SJCRH30 (cell line): ENCODE measurements around the gene ATG14. TPM values are rescaled to one million over a fixed set of nuclear protein-coding genes. Genes with fewer than 3 reads are reported as not detected.
A peak's percentile ranks its signal among the peaks of the same experiment; 100 is the strongest.

Experiments
- DNase-seq, 2 experiments: peaks; one replicate each; pipeline ENCODE4 v3.0.0-alpha.2; 2015 to 2020
- H3K27ac ChIP-seq: fragments of 250-450 bp; sonication (Bioruptor Pico); 2 replicates; pipeline ENCODE4 v1.5.1; 2020; ENCODE audit warnings: mild to moderate bottlenecking, moderate library complexity
- H3K27me3 ChIP-seq: fragments of 250-450 bp; sonication (Bioruptor Pico); 2 replicates; pipeline ENCODE4 v1.5.1; 2020; ENCODE audit warnings: mild to moderate bottlenecking, moderate library complexity
- H3K36me3 ChIP-seq: fragments of 250-450 bp; sonication (Bioruptor Pico); 2 replicates; pipeline ENCODE4 v1.5.1; 2020; ENCODE audit warnings: mild to moderate bottlenecking, moderate library complexity
- H3K4me1 ChIP-seq: fragments of 250-450 bp; sonication (Bioruptor Pico); 2 replicates; pipeline ENCODE4 v1.5.1; 2020; ENCODE audit warnings: mild to moderate bottlenecking, moderate library complexity
- H3K4me3 ChIP-seq: fragments of 250-450 bp; sonication (Bioruptor Pico); 2 replicates; pipeline ENCODE4 v1.5.1; 2020; ENCODE audit warnings: mild to moderate bottlenecking, moderate library complexity
- H3K9me3 ChIP-seq: fragments of 250-450 bp; sonication (Bioruptor Pico); replicated peaks from 2 replicates; pipeline ENCODE4 v1.5.1; 2020; ENCODE audit warnings: mild to moderate bottlenecking, moderate library complexity
- total RNA-seq: library from RNA; depleted of rRNA; stranded (reverse); fragments of >200 nt; shearing (Covaris generic); gene quantifications from 2 replicates; pipeline ENCODE4 v1.2.3, GENCODE V29; 2014

ATG14 gene
- total RNA-seq, 1 experiment from 2014 or later: 8.3 TPM

DNA sequence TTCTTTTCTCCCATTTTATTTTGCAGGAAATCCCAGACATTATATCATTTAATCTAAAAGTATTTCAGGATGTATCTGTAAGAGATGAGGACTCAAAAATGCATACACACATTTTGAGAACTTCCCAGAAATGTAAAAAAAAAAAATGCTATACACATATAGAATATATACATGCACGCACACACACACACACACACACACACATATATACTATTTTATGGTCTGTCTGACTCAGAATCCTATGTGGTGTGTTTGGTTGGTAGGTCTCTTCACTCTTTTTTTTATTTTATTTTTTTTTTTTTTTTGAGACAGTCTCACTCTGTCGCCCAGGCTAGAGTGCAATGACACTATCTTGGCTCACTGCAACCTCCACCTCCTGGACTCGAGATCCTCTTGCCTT is 74.9 kb downstream of the ATG14 start:
- no peak for DNase-seq
- Histone ChIP-seq H3K4me3 (no peak overlapping the region), H3K9me3 (no peaks in the 10 kb centered on the region), H3K27ac (no peak overlapping the region), H3K4me1 (peaks cover 12% of the 10 kb centered on the region), H3K36me3 (no peaks in the 10 kb centered on the region), H3K27me3 (no peaks in the 10 kb centered on the region)

DNA sequence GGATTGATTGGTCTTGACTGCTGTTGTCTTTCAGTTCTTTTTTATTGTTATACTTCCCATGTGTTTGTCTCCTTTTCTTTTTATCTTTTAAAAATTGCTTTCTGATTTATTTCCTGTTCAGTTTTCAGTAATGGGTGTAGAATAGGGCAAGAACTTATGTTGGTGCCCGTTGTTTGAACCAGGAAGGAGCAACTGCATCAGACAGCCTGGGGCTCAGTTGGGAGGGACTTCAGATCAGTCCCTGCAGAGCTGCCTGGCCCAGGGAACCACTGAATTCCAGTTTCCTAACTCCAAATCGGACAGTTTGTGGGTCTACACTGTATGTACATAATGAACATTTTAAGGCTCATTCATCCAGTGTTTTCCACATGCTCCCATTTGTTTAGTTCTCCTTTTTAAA is 75.5 kb downstream of the ATG14 start:
- no peak overlapping the region for H3K4me3 ChIP-seq
- no peaks in the 10 kb centered on the region for H3K9me3 ChIP-seq
- no peak for DNase-seq
- H3K27me3 ChIP-seq: no peaks in the 10 kb centered on the region
- no peak overlapping the region for H3K27ac ChIP-seq
- H3K36me3 ChIP-seq: no peaks in the 10 kb centered on the region
- H3K4me1 ChIP-seq: peaks cover 12% of the 10 kb centered on the region

DNA sequence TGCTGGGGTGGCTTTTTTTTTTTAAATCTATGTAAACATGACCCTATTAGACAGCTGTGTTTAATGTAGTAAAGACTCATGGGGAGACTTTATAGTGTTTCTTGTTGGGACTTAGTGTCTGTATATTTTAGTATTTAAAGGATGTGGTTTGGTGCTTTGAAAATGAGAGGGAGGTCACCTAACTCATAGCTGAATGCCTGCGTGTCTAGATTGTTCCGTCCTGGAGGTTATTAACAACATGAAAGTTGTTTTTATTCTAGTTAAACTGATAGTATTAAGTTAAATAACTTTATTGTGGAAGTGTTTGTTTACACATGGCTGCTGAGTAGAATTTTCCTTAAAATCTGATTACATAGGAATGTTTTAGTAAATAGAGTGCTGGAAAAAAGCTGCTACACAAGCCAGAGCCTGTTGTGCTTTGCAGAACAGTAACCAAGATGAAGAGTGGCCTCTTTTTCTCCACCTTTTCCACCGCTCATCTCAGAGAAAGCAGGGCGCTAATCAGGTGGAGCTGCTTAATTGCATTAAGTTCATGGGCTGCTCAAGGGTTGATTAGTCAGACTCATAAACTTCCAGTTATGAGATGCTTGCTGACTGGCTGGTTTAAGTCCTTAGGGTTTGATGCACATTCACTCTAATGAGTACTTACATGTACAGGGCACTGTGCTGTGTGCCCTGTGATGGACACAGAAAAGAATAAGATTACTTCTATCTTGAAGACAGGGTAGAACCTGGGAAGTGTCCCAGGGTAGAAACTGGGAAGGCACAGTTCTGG is 77.7 kb downstream of the ATG14 start:
- H3K36me3 ChIP-seq: no peaks in the 10 kb centered on the region
- H3K27me3 ChIP-seq: no peaks in the 10 kb centered on the region
- H3K4me1 ChIP-seq: peaks cover 12% of the 10 kb centered on the region
- H3K9me3 ChIP-seq: no peaks in the 10 kb centered on the region
- H3K27ac ChIP-seq: no peak overlapping the region
- H3K4me3 ChIP-seq: no peak overlapping the region
- peak in 1 of 2 experiments; percentile 37 for DNase-seq

- no peaks in the 10 kb centered on the region for H3K36me3 ChIP-seq
- H3K27ac ChIP-seq: no peak overlapping the region
- peak in 1 of 2 experiments; percentile 8 for DNase-seq
- H3K27me3 ChIP-seq: no peaks in the 10 kb centered on the region
- peaks cover 12% of the 10 kb centered on the region for H3K4me1 ChIP-seq
- H3K4me3 ChIP-seq: no peak overlapping the region
- H3K9me3 ChIP-seq: no peaks in the 10 kb centered on the region
Measured at GRCh38 chr14:55332654-55333570, 78.7 kb downstream of the ATG14 start.

DNA sequence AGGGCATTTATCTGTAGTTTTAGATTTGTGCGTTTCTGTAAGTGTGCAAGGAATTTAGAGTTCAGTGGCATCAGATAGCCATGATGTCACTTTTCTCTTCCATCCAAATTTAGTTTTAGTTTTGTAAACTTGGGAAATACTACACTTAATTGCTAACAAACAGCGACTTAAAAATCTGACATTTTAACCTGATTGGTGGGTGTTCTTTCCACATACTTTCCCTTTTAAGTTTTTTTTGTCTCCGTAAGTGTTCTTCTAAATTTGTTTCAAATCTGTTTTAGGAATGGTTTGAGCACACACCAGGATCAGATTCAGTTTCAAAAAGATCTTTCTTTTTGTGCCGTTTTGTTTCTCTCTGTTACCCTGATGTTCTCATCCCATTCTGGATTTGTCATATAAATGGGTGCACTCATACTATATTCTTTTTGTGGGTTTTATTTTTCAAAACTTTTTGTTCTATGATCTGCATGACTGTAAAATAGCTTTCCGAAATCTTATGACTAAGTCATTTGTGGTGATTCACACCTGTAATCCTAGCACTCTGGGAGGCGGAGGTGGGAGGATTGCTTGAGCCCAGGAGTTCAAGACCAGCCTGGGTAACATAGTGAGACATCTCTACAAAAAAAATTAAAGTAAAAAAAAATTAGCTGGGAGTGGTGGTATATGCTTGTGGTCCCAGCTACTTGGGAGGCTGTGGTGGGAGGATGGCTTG is 81.5 kb downstream of the ATG14 start:
- Histone ChIP-seq H3K9me3 (no peaks in the 10 kb centered on the region), H3K4me3 (no peak overlapping the region), H3K4me1 (peaks cover 12% of the 10 kb centered on the region), H3K36me3 (no peaks in the 10 kb centered on the region), H3K27ac (no peak overlapping the region), H3K27me3 (no peaks in the 10 kb centered on the region)
- no peak for DNase-seq

DNA sequence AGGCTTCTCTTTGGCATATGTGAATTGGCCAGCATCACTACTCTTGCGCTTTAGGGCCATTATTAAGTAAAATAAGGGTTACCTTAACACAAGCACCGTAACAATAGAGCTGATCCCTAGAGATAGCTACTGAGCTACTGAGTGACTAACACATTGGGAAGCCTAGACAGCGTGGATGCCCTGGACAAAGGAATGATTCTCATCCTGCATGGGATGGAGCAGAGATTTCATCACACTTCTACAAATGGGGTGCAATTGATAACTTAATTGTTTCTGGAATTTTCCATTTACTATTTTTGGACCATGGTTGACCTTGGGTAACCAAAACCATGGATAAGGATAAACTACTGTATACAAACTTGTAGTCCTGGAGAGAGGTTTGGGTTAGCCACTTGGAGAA is 83.3 kb downstream of the ATG14 start:
- no peak overlapping the region for H3K4me3 ChIP-seq
- no peaks in the 10 kb centered on the region for H3K36me3 ChIP-seq
- no peak overlapping the region for H3K27ac ChIP-seq
- DNase-seq: no peak
- peaks cover 4% of the 10 kb centered on the region for H3K4me1 ChIP-seq
- H3K9me3 ChIP-seq: no peaks in the 10 kb centered on the region
- no peaks in the 10 kb centered on the region for H3K27me3 ChIP-seq

- Histone ChIP-seq H3K27ac (no peak overlapping the region), H3K36me3 (no peaks in the 10 kb centered on the region)
- DNase-seq: no peak
Measured at GRCh38 chr14:55327179-55327578, 84.5 kb downstream of the ATG14 start.

GRCh38 chr14:55324812-55325211 is 86.8 kb downstream of the ATG14 start:
- DNase-seq: no peak
- H3K27ac ChIP-seq: no peak overlapping the region
- H3K4me1 ChIP-seq: no peaks in the 10 kb centered on the region
- no peak overlapping the region for H3K4me3 ChIP-seq
- no peaks in the 10 kb centered on the region for H3K36me3 ChIP-seq
- no peaks in the 10 kb centered on the region for H3K27me3 ChIP-seq
- H3K9me3 ChIP-seq: no peaks in the 10 kb centered on the region

More at GRCh38 chr14:55327179-55327578, 84.5 kb downstream of the ATG14 start:
- no peak overlapping the region for H3K4me3 ChIP-seq
- no peaks in the 10 kb centered on the region for H3K27me3 ChIP-seq
- H3K9me3 ChIP-seq: no peaks in the 10 kb centered on the region
- H3K4me1 ChIP-seq: no peaks in the 10 kb centered on the region

DNA sequence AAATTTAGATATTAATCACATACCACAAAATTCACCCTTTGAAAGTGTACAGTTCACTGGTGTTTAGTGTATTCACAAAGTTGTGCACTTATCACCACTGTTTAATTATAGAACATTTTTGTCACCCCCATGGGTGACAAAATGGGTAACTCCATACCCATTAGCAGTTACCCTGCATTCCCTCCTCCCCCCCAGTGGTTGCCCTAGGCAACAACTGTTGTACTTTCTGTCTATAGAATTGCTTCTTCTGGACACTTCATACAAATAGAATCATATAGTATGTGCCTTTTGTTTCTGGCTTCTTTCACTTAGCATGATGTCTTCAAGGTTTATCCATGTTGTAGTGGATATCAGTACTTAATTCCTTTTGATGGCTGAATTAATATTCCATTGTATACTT is 87.7 kb downstream of the ATG14 start:
- peaks cover 2% of the 10 kb centered on the region; the same call in 1 of the 2 replicates for H3K36me3 ChIP-seq
- H3K4me1 ChIP-seq: no peaks in the 10 kb centered on the region
- no peak for DNase-seq
- no peaks in the 10 kb centered on the region for H3K9me3 ChIP-seq
- H3K27ac ChIP-seq: no peak overlapping the region
- no peaks in the 10 kb centered on the region for H3K27me3 ChIP-seq
- no peak overlapping the region for H3K4me3 ChIP-seq

GRCh38 chr14:55318694-55319093 is 92.9 kb downstream of the ATG14 start:
- Histone ChIP-seq H3K9me3 (no peaks in the 10 kb centered on the region; the same call in 1 of the 2 replicates), H3K4me1 (no peaks in the 10 kb centered on the region), H3K4me3 (no peak overlapping the region), H3K27me3 (no peaks in the 10 kb centered on the region), H3K27ac (no peak overlapping the region), H3K36me3 (peaks cover 2% of the 10 kb centered on the region; the same call in 1 of the 2 replicates)
- DNase-seq: no peak

- H3K4me1 ChIP-seq: no peaks in the 10 kb centered on the region
- no peak overlapping the region for H3K27ac ChIP-seq
- H3K36me3 ChIP-seq: peaks cover 2% of the 10 kb centered on the region; the same call in 1 of the 2 replicates
- H3K9me3 ChIP-seq: peaks cover 2% of the 10 kb centered on the region; the same call in 1 of the 2 replicates
- H3K4me3 ChIP-seq: no peak overlapping the region
- DNase-seq: no peak
- no peaks in the 10 kb centered on the region for H3K27me3 ChIP-seq
Measured at GRCh38 chr14:55317542-55318306, 93.9 kb downstream of the ATG14 start.

DNA sequence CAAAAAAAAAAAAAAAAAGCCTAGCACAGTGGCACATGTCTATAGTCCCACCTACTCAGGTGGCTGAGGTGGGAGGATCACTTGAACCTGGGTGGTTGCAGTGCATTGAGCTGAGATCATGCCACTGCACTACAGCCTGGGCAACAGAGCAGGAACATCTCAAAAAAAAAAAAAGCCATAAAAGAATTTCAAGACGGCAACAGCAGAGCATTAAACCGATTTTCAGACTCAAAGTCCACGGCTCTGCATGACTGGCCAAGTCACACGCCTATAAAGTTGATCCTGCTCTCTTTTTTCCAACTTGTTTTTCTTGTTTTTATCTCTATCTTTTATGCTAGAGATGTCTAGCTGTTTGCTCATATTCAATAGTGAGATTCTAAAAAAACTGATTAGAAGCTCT is 95.1 kb downstream of the ATG14 start:
- no peak overlapping the region for H3K4me3 ChIP-seq

More for the DNA sequence above, 95.1 kb downstream of the ATG14 start:
- Histone ChIP-seq H3K9me3 (peaks cover 3% of the 10 kb centered on the region; the same call in 1 of the 2 replicates), H3K36me3 (peaks cover 2% of the 10 kb centered on the region; the same call in 1 of the 2 replicates), H3K27ac (no peak overlapping the region), H3K4me1 (no peaks in the 10 kb centered on the region), H3K27me3 (no peaks in the 10 kb centered on the region)
- no peak for DNase-seq
